ENCODE measurements around the gene RPRD1A. TPM values are rescaled to one million over a fixed set of nuclear protein-coding genes. Genes with fewer than 3 reads are reported as not detected.

Gene RPRD1A
- total and polyA plus RNA-seq, 9 of the 15 experiments (the other 6 are each of a cell fraction or from before 2014, with no cell fraction given), result 30.2 to 142 (median 66.0) TPM

- Histone ChIP-seq H3K4me3 (no peak overlapping the region), H3K27ac (ENCODE audit: extremely low read depth, low read depth, low read length) (no peak overlapping the region), H2AFZ (ENCODE audit: low read depth, low read length) (no peak overlapping the region), H3K9me1 (ENCODE audit: control insufficient read depth, insufficient read depth, low read length) (no peaks in the 10 kb centered on the region), H3K79me2 (ENCODE audit: control insufficient read depth, insufficient read depth, low read length) (no peaks in the 10 kb centered on the region), H3K36me3 (ENCODE audit: control insufficient read depth, insufficient read depth, low read length) (peaks cover 10% of the 10 kb centered on the region; the same call in 2 of the 3 replicates), H3K27me3 (ENCODE audit: control insufficient read depth in 2 of 2, insufficient read depth in 2 of 2, low read length in 2 of 2) (no peaks in the 10 kb centered on the region), H3K4me1 (replicated peaks in 1 of 2; ENCODE audit: control insufficient read depth in 2 of 2, insufficient read depth in 2 of 2, low read length in 2 of 2) (no peaks in the 10 kb centered on the region), H3K9ac (ENCODE audit: insufficient read depth in 1 of 2, low read depth in 2 of 2, low read length in 2 of 2) (no peak overlapping the region), H3K9me3 (replicated peaks; ENCODE audit: control insufficient read depth, insufficient read depth, low read depth, low read length) (no peaks in the 10 kb centered on the region), H4K20me1 (replicated peaks; ENCODE audit: control insufficient read depth, insufficient read depth, low read length) (no peaks in the 10 kb centered on the region), H3K4me2 (ENCODE audit: insufficient read depth, low read length) (no peak overlapping the region)
- DNase-seq (ENCODE audit: extremely low read depth in 1 of 4, low spot score in 3 of 4), result no peak
- no peak for FAIRE-seq
- TF ChIP-seq ZNF695 (CRISPR knock-in tag; IDR thresholded peaks at IDR 0.05) (no peak), JUNB (CRISPR knock-in tag; conservative IDR thresholded peaks at IDR 0.05) (no peak), E2F5 (CRISPR knock-in tag; IDR thresholded peaks at IDR 0.05) (no peak), USF1 (CRISPR knock-in tag; IDR thresholded peaks at IDR 0.05) (no peak), TAF9B (IDR thresholded peaks at IDR 0.05; ENCODE audit: partially characterized antibody) (no peak), FOS (IDR thresholded peaks at IDR 0.05; ENCODE audit: extremely low read depth, insufficient read length) (no peak), OTX1 (CRISPR knock-in tag; IDR thresholded peaks at IDR 0.05) (no peak), SRF (CRISPR knock-in tag; IDR thresholded peaks at IDR 0.05) (no peak), ZC3H4 (CRISPR knock-in tag; IDR thresholded peaks at IDR 0.05; ENCODE audit: borderline replicate concordance) (no peak), CHD1 (IDR thresholded peaks at IDR 0.05; ENCODE audit: low read length) (no peak), KDM2B (CRISPR knock-in tag; IDR thresholded peaks at IDR 0.05) (no peak), CBX5 (IDR thresholded peaks at IDR 0.05; ENCODE audit: borderline replicate concordance, low read depth) (no peak), NCOA6 (IDR thresholded peaks at IDR 0.05) (no peak), EP400 (IDR thresholded peaks at IDR 0.05) (no peak)
- TF ChIP-seq, protein P1, sequence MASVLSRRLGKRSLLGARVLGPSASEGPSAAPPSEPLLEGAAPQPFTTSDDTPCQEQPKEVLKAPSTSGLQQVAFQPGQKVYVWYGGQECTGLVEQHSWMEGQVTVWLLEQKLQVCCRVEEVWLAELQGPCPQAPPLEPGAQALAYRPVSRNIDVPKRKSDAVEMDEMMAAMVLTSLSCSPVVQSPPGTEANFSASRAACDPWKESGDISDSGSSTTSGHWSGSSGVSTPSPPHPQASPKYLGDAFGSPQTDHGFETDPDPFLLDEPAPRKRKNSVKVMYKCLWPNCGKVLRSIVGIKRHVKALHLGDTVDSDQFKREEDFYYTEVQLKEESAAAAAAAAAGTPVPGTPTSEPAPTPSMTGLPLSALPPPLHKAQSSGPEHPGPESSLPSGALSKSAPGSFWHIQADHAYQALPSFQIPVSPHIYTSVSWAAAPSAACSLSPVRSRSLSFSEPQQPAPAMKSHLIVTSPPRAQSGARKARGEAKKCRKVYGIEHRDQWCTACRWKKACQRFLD (CRISPR knock-in tag; IDR thresholded peaks at IDR 0.05), result no peak
- in situ Hi-C loops (cut with MboI) (no loop called here), intact Hi-C loops (cut with micrococcal nuclease) (no loop called here)
- BruUV-seq (replicated peaks), result no TSS peak
- ChIA-PET CTCF (ENCODE audit: low intra/inter-chr PET ratio) (no interaction called here), POLR2A (no interaction called here)
- no peak for ATAC-seq
Observed at GRCh38 chr18:35991696-35992095, 75.7 kb downstream of the RPRD1A start.
